Keratinocyte (primary cell): ENCODE data around the gene DDIT4. TPM values are rescaled to one million over a fixed set of nuclear protein-coding genes. Genes with fewer than 3 reads are reported as not detected.

ENCODE experiments used
- DNase-seq: peaks from one replicate; pipeline ENCODE4 v3.0.0-alpha.2; 2011; ENCODE audit warnings: low read depth, missing footprints, low spot score
- FAIRE-seq: peaks from 2 replicates; lab custom pipeline; 2011; peaks lifted over from hg19 to GRCh38; lab: Jason Lieb, UNC
- H2AFZ ChIP-seq: 2 replicates; pipeline ENCODE4 v1.6.0; 2012; ENCODE audit warnings: low read length, control low read depth, inconsistent platforms; ENCODE audit not compliant: control insufficient read depth
- H3K27ac ChIP-seq: 2 replicates; pipeline ENCODE4 v1.5.1; 2011; ENCODE audit warnings: low read length; ENCODE audit not compliant: control insufficient read depth, insufficient read depth
- H3K27me3 ChIP-seq: 3 replicates; pipeline ENCODE4 v1.6.0; 2011; ENCODE audit warnings: low read length; ENCODE audit not compliant: control insufficient read depth, insufficient read depth; ENCODE audit errors: extremely low read depth
- H3K36me3 ChIP-seq, 2 experiments: 2 replicates in 1 of 2; 3 replicates in 1 of 2; pipeline ENCODE4 v1.5.1; 2011; ENCODE audit warnings: low read length in 2 of 2, mild to moderate bottlenecking in 1 of 2; ENCODE audit not compliant: control insufficient read depth in 2 of 2, insufficient read depth in 2 of 2; ENCODE audit errors: extremely low read depth in 1 of 2
- H3K4me1 ChIP-seq: 3 replicates; pipeline ENCODE4 v1.5.1; 2011; ENCODE audit warnings: low read length; ENCODE audit not compliant: control insufficient read depth, insufficient read depth; ENCODE audit errors: extremely low read depth
- H3K4me2 ChIP-seq: 3 replicates; pipeline ENCODE4 v1.6.0; 2011; ENCODE audit warnings: low read depth, low read length; ENCODE audit not compliant: control insufficient read depth, insufficient read depth; ENCODE audit errors: extremely low read depth
- H3K4me3 ChIP-seq, 3 experiments: fragments of 200-600 bp in 1 of 3; sonication (generic) in 1 of 3; 2 replicates in 2 of 3; 3 replicates in 1 of 3; pipeline ENCODE4 v1.5.1; 2011 to 2016; ENCODE audit warnings: low read length in 3 of 3, mild to moderate bottlenecking in 3 of 3, control low read depth in 2 of 3, inconsistent platforms in 1 of 3, low read depth in 1 of 3, mixed read lengths in 1 of 3, mixed run types in 1 of 3, moderate library complexity in 1 of 3; ENCODE audit not compliant: control insufficient read depth in 2 of 3, insufficient read depth in 2 of 3; ENCODE audit errors: extremely low read depth in 1 of 3
- H3K79me2 ChIP-seq: 2 replicates; pipeline ENCODE4 v1.6.0; 2012; ENCODE audit warnings: low read length; ENCODE audit not compliant: control insufficient read depth, insufficient read depth
- H3K9ac ChIP-seq: 3 replicates; pipeline ENCODE4 v1.6.0; 2011; ENCODE audit warnings: low read length; ENCODE audit not compliant: control insufficient read depth, insufficient read depth; ENCODE audit errors: extremely low read depth
- H3K9me1 ChIP-seq: 3 replicates; pipeline ENCODE4 v1.6.0; 2011; ENCODE audit warnings: low read length; ENCODE audit not compliant: control insufficient read depth, insufficient read depth; ENCODE audit errors: extremely low read depth
- H3K9me3 ChIP-seq: 2 replicates; pipeline ENCODE4 v1.5.1; 2012; ENCODE audit warnings: low read depth, low read length; ENCODE audit not compliant: control insufficient read depth
- H4K20me1 ChIP-seq: 3 replicates; pipeline ENCODE4 v1.6.0; 2011; ENCODE audit warnings: low read length; ENCODE audit not compliant: control insufficient read depth, insufficient read depth; ENCODE audit errors: extremely low read depth
- CTCF ChIP-seq, 3 experiments: IDR thresholded peaks in 1 of 3; conservative IDR thresholded peaks in 1 of 3; optimal IDR thresholded peaks in 1 of 3; 2 replicates in 2 of 3; 3 replicates in 1 of 3; pipeline versions ENCODE3 to v1.5.1; 2011; ENCODE audit warnings: low read length in 3 of 3, mild to moderate bottlenecking in 3 of 3, moderate library complexity in 2 of 3, control low read depth in 1 of 3, inconsistent platforms in 1 of 3; ENCODE audit not compliant: insufficient read depth in 2 of 3; ENCODE audit errors: extremely low read depth in 1 of 3
- EZH2 ChIP-seq: IDR thresholded peaks from one replicate; pipeline ENCODE4 v1.6.1; 2012; ENCODE audit warnings: inconsistent platforms, mild to moderate bottlenecking, low read length, moderate library complexity
- dilution Hi-C: fragments of 300-500 bp; cut with MboI; formaldehyde crosslinking; loops from one replicate; pipeline ENCODE4 v1.7.0; 2020; ENCODE audit warnings: low sequenced_read_pairs; ENCODE audit not compliant: extremely low pct_ligation_motif_present
- polyA plus RNA-seq, 5 experiments: library from polyadenylated mRNA; depleted of rRNA in 3 of 5; stranded (reverse) in 3 of 5; stranded (forward) in 1 of 5; unstranded in 1 of 5; fragments of >200 nt; gene quantifications; 1 replicate in 1 of 5; 2 replicates in 3 of 5; 3 replicates in 1 of 5; pipeline versions ENCODE4 v1.2.1 to v1.2.3, GENCODE V29; 2011 to 2012; ENCODE audit warnings: missing spikeins in 2 of 5, low read depth in 1 of 5, low replicate concordance in 1 of 5

DDIT4 gene
- polyA plus RNA-seq, 1 donor (not counting 4 experiments of a cell fraction or from before 2014, with no cell fraction given), result 248 TPM

- no peaks in the 10 kb centered on the region for H4K20me1 ChIP-seq
- H3K27ac ChIP-seq, result no peak overlapping the region
- FAIRE-seq (no peak), DNase-seq (no peak)
- H3K4me3 ChIP-seq, result no peak overlapping the region
- no peak overlapping the region for H3K4me2 ChIP-seq
- H3K4me1 ChIP-seq, result peaks cover 48% of the 10 kb centered on the region
- H2AFZ ChIP-seq, result no peak overlapping the region
- peaks cover 2% of the 10 kb centered on the region for H3K9me1 ChIP-seq
- no peaks in the 10 kb centered on the region for H3K79me2 ChIP-seq
- dilution Hi-C loops, result no loop called here
- TF ChIP-seq EZH2 (no peak), CTCF (optimal IDR thresholded peaks at IDR 0.05 in 1 of 3, IDR thresholded peaks at IDR 0.05 in 1 of 3, conservative IDR thresholded peaks at IDR 0.05 in 1 of 3; ENCODE audit: extremely low read depth in 1 of 3, insufficient read depth in 2 of 3, low read length in 3 of 3) (no peak)
- H3K9me3 ChIP-seq, result no peaks in the 10 kb centered on the region
- H3K27me3 ChIP-seq, result no peaks in the 10 kb centered on the region
- H3K9ac ChIP-seq, result no peak overlapping the region
- no peaks in the 10 kb centered on the region for H3K36me3 ChIP-seq
Measured at GRCh38 chr10:72257051-72257892, 16.5 kb upstream of the DDIT4 start.

- Histone ChIP-seq H3K4me2 (no peak overlapping the region), H3K4me3 (no peak overlapping the region), H2AFZ (no peak overlapping the region), H4K20me1 (no peaks in the 10 kb centered on the region), H3K36me3 (no peaks in the 10 kb centered on the region), H3K9me3 (no peaks in the 10 kb centered on the region), H3K9me1 (peaks cover 2% of the 10 kb centered on the region), H3K9ac (no peak overlapping the region), H3K79me2 (no peaks in the 10 kb centered on the region), H3K27me3 (no peaks in the 10 kb centered on the region), H3K27ac (no peak overlapping the region), H3K4me1 (peaks cover 52% of the 10 kb centered on the region)
- no peak for TF ChIP-seq CTCF (optimal IDR thresholded peaks at IDR 0.05 in 1 of 3, IDR thresholded peaks at IDR 0.05 in 1 of 3, conservative IDR thresholded peaks at IDR 0.05 in 1 of 3; ENCODE audit: extremely low read depth in 1 of 3, insufficient read depth in 2 of 3, low read length in 3 of 3)
- TF ChIP-seq EZH2, result no peak
- FAIRE-seq, result no peak
- DNase-seq, result no peak
- dilution Hi-C loops, result no loop called here
Measured at GRCh38 chr10:72258617-72259016, 15.1 kb upstream of the DDIT4 start.
